SK-N-SH (cell line): Measurements from ENCODE around the gene CFAP97D1. TPM values are rescaled to one million over a fixed set of nuclear protein-coding genes. Genes with fewer than 3 reads are reported as not detected.

Experiments
- CHD2 ChIP-seq: fragments of 150-350 bp; IDR thresholded peaks from 2 replicates; pipeline ENCODE4 v1.6.1; 2018; ENCODE audit warnings: low read length; ENCODE audit not compliant: partially characterized antibody
- polyA plus RNA-seq, 3 experiments: library from polyadenylated mRNA; depleted of rRNA; stranded (reverse); fragments of >200 nt; gene quantifications; 2 replicates each; pipeline ENCODE4 v1.2.3, GENCODE V29; 2012
- TF ChIP-seq, protein P1 (sequence below): IDR thresholded peaks from 2 replicates; pipeline ENCODE4; 2012

Gene CFAP97D1
- polyA plus RNA-seq, 1 of the 3 experiments (the other 2 are of a cell fraction): 0.02 TPM

- TF ChIP-seq, protein P1, sequence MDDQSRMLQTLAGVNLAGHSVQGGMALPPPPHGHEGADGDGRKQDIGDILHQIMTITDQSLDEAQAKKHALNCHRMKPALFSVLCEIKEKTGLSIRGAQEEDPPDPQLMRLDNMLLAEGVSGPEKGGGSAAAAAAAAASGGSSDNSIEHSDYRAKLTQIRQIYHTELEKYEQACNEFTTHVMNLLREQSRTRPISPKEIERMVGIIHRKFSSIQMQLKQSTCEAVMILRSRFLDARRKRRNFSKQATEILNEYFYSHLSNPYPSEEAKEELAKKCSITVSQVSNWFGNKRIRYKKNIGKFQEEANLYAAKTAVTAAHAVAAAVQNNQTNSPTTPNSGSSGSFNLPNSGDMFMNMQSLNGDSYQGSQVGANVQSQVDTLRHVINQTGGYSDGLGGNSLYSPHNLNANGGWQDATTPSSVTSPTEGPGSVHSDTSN: no peak
- TF ChIP-seq CHD2: no peak
These were observed 53.9 kb downstream of the CFAP97D1 start (continued) for GRCh38 chr17:43834106-43834505.

Other genes starting within 250 kb of the CFAP97D1 start
- gene ETV4, start 234.1 kb upstream of the CFAP97D1 start, polyA plus RNA-seq (2012; rRNA removed): 27.3 and 33.2 TPM in 2 replicates
- gene MEOX1, start 118.5 kb upstream of the CFAP97D1 start, polyA plus RNA-seq (2012; rRNA removed): 0.05 TPM in 1 of 2 replicates, not detected in the other
- gene SOST, start 21.6 kb upstream of the CFAP97D1 start, polyA plus RNA-seq (2012; rRNA removed): not detected in 2 replicates
- 31.5 and 39.7 TPM in 2 replicates for gene DUSP3, start 1.5 kb upstream of the CFAP97D1 start, polyA plus RNA-seq (2012; rRNA removed)
- 12.5 and 14.1 TPM in 2 replicates for gene MPP3, start 52.7 kb downstream of the CFAP97D1 start, polyA plus RNA-seq (2012; rRNA removed)
- gene CD300LG, start 66.7 kb downstream of the CFAP97D1 start, polyA plus RNA-seq (2012; rRNA removed): not detected in 2 replicates
- 8.1 and 8.3 TPM in 2 replicates for gene MPP2, start 127.1 kb downstream of the CFAP97D1 start, polyA plus RNA-seq (2012; rRNA removed)
- not detected in 2 replicates for gene PPY, start 162.0 kb downstream of the CFAP97D1 start, polyA plus RNA-seq (2012; rRNA removed)
- gene PYY, start 173.5 kb downstream of the CFAP97D1 start, polyA plus RNA-seq (2012; rRNA removed): 0.10 and 0.21 TPM in 2 replicates
- 1.6 and 1.7 TPM in 2 replicates for gene NAGS, start 224.2 kb downstream of the CFAP97D1 start, polyA plus RNA-seq (2012; rRNA removed)
- 62.9 and 63.6 TPM in 2 replicates for gene TMEM101, start 234.5 kb downstream of the CFAP97D1 start, polyA plus RNA-seq (2012; rRNA removed)